ENCODE measurements around the gene ATRAID.
A peak's percentile ranks its signal among the peaks of the same experiment; 100 is the strongest.
"Not testable (repeated sequence)": the region's sequence is repeated elsewhere in the genome, so short reads cannot be mapped to it uniquely, and the experiment has no call there.

Gene ATRAID

DNA sequence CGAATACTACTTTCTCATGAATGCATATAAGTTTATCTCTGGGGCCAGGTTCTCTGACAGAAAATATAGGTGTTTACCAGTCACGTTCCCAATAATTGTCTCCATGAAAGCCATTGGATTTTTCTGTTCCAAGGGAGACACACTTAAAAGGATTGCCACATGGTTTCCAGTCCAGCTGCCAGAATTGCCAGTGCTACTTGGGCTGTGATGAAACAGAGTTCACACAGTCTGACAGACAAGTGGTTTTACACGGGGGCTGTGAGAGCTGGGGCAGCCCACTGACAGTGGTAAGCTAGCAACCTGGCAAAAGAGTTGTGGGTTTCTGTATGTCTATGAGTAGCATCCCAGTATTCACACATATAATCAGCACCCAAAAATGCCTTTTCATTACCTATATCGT, 27.7 kb upstream of the ATRAID start:
- no peaks in the 10 kb centered on the region for H3K9me3 Mint-ChIP-seq
- no peak overlapping the region for H3K27ac Mint-ChIP-seq
- H3K27me3 Mint-ChIP-seq = peaks cover 27% of the 10 kb centered on the region
- H3K36me3 Mint-ChIP-seq (ENCODE audit: low read depth) = no peaks in the 10 kb centered on the region
- ATAC-seq (peak; percentile 28), DNase-seq (no peak)
- H3K4me3 Mint-ChIP-seq = no peak overlapping the region
- H3K4me1 Mint-ChIP-seq = no peaks in the 10 kb centered on the region

DNA sequence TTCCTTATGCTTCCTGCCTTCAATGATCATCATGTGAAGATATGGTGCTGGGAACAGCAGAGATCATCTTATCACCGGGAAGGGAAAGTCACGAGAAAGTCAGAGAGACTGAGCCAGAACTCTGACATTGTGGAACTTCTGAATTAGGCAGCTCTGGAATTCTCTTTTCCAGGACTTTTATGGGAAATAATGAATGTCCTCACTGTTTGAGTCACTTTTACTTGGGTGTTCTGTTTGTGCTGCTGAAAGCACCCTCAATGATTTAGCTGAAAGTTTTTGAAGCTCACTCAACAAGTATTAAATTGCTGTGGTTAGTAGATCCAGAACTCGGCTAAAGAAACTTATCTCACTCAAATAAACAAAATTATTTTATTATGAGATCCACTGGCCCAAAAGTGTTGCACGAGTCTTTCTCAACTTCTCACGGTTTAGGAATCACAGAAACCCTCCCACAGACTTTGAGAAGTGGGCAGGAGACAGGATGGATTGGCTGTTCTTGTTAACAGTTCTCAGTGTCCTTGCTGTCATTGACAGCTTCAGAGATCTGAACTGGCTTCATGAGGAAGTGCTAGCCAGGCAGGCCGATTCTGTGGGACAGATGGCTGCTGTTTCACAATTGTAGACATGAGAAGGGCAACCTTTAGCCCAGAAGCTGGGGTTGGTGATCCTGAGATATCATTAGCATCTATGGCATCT, 26.4 kb upstream of the ATRAID start:
- DNase-seq (no peak), ATAC-seq (no peak)
- Mint-ChIP-seq H3K27me3 (peaks cover 17% of the 10 kb centered on the region), H3K36me3 (ENCODE audit: low read depth) (no peaks in the 10 kb centered on the region), H3K4me1 (no peaks in the 10 kb centered on the region), H3K9me3 (no peaks in the 10 kb centered on the region), H3K27ac (no peak overlapping the region), H3K4me3 (no peak overlapping the region)

DNA sequence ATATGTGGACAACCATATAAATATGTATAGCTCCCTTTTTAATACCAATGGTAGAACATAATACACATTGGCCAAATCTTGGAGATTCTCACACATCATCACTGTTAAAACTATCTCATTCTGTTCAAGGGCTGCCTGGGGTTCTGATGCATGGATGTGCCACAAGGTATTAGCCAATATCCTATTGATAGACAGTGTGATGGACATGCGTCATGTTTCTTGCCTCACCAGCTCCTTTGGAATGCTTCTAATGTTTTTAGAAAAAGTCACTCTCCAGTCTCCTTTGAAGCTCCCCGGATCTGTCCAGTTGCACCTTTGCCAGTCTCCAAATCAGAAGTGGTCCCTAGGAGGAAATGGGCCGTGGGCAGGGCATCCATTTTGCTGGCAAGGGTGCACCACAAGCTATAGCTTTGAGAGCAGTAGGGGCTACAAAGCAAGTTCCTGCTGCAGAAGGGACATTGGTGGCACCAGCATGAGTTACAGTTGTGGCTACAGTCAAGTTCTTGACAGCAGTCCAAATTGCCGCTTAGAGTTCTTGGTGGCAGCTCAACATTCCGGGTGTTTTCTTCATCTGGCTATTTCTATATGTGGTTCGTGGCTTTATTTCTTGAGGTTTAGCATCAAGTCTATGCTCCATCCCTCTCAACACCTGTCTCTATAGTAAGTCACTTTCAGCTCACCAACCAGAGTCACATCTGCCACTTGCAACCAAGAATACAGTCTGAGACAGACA, 25.1 kb upstream of the ATRAID start:
- no peak for ATAC-seq
- H3K4me3 Mint-ChIP-seq = no peak overlapping the region
- H3K27ac Mint-ChIP-seq = no peak overlapping the region
- no peaks in the 10 kb centered on the region for H3K4me1 Mint-ChIP-seq
- DNase-seq = no peak
- peaks cover 9% of the 10 kb centered on the region for H3K27me3 Mint-ChIP-seq
- no peaks in the 10 kb centered on the region for H3K36me3 Mint-ChIP-seq (ENCODE audit: low read depth)
- H3K9me3 Mint-ChIP-seq = no peaks in the 10 kb centered on the region

DNA sequence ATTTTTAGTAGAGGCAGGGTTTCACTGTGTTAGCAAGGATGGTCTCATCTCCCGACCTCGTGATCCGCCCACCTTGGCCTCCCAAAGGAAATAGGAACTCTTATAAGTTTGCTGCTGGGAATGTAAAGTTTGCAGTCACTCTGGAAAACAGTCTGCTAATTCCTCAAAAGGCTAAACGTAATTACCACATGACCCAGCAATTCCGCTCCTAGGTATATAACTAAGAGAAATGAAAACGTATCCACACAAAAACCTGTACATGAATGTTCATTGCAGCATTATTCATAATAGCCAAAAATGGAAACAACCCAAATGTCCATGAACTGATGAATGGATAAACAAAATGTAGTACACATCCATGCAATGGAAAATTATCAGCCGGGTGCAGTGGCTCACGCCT, 21.9 kb upstream of the ATRAID start:
- Mint-ChIP-seq H3K27ac (no peak overlapping the region), H3K9me3 (no peaks in the 10 kb centered on the region), H3K27me3 (no peaks in the 10 kb centered on the region), H3K4me1 (no peaks in the 10 kb centered on the region), H3K4me3 (no peak overlapping the region), H3K36me3 (ENCODE audit: low read depth) (no peaks in the 10 kb centered on the region)
- no peak for ATAC-seq
- no peak for DNase-seq

DNA sequence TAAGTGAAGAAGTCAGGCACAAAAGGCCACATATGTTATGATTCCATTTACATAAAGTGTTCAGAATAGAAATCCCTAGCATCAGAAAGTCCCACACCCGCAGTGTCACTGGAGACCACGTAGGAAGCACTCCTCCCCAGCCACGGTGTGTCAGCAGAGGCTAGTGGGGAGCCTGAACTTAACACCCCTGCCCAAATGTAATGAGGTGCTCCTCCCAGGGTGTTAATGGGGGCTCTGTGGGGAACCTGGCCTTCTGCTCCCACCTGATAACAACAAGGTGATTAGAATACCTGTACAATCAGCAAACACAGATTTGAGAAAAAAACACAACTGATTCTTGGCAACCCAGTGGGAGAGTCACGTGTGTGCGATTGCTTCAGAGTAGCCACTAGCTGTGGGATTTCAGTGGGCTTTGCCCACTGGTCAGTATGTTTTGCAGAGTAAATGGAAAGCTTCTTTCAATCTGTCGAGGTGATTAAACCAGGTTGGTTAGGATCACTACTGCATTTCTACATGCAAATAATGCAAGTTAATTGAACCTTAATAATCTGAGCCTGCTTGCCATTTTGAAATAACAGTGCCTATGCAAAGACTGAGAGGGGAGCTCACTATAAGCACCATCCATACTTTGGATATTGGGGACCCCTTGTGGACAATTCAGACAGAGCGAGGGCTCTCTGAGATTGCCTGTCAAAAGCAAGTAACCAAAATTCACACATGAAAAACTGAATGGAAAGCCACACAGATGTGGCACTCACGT, 20.6 kb upstream of the ATRAID start:
- H3K4me3 Mint-ChIP-seq = no peak overlapping the region
- DNase-seq (peak; percentile 25), ATAC-seq (peak; percentile 77)
- H3K9me3 Mint-ChIP-seq = no peaks in the 10 kb centered on the region
- H3K4me1 Mint-ChIP-seq = no peaks in the 10 kb centered on the region
- H3K27ac Mint-ChIP-seq = no peak overlapping the region
- H3K36me3 Mint-ChIP-seq (ENCODE audit: low read depth) = no peaks in the 10 kb centered on the region
- H3K27me3 Mint-ChIP-seq = no peaks in the 10 kb centered on the region

DNA sequence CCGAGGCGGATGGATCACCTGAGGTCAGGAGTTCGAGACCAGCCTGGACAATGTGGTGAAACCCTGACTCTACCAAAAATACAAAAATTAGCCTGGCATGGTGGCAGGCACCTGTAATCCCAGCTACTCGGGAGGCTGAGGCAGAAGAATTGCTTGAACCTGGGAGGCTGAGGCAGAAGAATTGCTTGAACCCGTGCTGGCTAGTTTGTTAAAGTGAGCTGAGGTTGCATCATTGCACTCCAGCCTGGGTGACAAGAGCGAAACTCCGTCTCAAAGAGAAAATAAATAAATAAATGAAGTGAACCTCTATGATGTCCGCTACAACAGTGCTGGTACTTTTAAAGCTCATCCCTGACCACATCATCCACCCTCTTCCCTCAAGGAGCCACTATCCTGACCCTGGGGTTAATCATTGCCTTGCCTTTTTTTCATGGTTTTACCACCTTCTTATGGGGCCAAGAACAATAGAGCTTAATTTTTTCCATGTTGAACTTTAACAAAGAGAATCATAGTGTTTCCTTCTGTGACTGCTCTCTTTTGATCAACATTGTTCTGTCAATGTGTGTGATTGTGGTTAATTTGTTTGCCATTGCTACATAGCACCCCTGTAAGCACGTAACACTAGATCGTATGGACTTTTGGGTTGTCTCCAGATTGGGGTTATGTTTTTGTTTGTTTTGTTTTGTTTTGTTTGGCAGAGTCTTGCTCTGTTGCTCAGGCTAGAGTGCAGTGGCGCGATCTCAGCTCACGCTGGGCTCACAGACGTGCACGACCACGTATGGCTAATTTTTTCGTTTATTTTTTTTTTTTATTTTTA, 17.1 kb upstream of the ATRAID start:
- no peak overlapping the region for H3K4me3 Mint-ChIP-seq
- ATAC-seq (no peak), DNase-seq (no peak)
- no peaks in the 10 kb centered on the region for H3K4me1 Mint-ChIP-seq
- H3K36me3 Mint-ChIP-seq (ENCODE audit: low read depth) = peaks cover 4% of the 10 kb centered on the region
- no peaks in the 10 kb centered on the region for H3K9me3 Mint-ChIP-seq
- H3K27ac Mint-ChIP-seq = no peak overlapping the region
- H3K27me3 Mint-ChIP-seq = no peaks in the 10 kb centered on the region

DNA sequence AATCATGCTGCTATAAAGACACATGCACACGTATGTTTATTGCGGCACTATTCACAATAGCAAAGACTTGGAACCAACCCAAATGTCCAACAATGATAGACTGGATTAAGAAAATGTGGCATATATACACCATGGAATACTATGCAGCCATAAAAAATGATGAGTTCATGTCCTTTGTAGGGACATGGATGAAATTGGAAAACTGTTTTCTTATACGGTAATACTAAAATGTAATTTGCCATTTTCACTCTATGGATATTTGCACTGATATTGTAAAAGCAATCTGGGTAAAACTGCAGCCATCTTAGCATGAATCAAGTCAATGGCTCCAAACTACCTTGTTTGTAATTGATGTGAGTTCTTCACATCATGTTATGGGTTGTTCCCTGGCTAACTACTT, 16.0 kb upstream of the ATRAID start:
- not testable (repeated sequence) for H3K27me3 Mint-ChIP-seq; ATAC-seq; H3K4me1 Mint-ChIP-seq; H3K27ac Mint-ChIP-seq; DNase-seq; H3K9me3 Mint-ChIP-seq; H3K4me3 Mint-ChIP-seq; H3K36me3 Mint-ChIP-seq (ENCODE audit: low read depth)

DNA sequence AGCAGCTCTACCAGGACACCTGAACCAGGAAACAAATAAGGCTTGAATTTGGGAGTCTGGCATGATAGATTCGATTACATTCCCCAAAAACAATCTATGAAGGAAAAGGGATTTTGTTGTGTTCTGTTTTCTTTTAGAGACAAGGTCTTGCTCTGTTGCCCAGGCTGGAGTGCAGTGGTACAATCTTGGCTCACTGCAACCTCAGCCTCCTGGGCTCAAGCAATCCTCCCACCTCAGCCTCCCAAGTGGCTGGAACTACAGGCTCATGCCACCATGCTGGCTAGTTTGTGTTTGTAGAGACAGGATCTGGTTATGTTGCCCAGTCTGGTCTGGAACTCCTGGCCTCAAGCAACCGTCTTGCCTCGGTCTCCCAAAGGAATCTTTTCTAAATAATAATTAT, 13.8 kb upstream of the ATRAID start:
- not testable (repeated sequence) for H3K27ac Mint-ChIP-seq, DNase-seq, H3K4me3 Mint-ChIP-seq, H3K4me1 Mint-ChIP-seq, H3K27me3 Mint-ChIP-seq, H3K9me3 Mint-ChIP-seq, ATAC-seq
- peaks cover 12% of the 10 kb centered on the region for H3K36me3 Mint-ChIP-seq (ENCODE audit: low read depth)

DNA sequence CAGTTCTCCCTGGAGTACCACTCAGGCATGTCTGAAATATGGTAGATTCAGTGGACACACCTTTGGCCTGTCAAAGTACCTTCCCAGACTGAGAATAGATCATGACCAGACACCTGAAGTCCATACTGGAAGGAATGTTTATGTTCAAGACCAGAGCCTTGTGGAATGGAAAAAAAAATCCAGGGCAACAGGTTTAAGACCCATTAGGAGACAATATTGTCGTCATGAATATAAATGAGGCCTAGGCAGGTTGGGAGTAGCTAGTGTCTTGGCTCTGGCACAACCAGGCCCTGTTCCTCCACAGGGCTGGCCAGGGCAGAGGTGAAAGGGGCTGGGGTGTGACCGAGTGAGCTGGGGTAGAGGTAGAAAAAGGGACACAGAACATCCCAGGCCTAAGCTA, 13.2 kb upstream of the ATRAID start:
- no peaks in the 10 kb centered on the region for H3K9me3 Mint-ChIP-seq
- ATAC-seq = no peak
- peaks cover 18% of the 10 kb centered on the region for H3K36me3 Mint-ChIP-seq (ENCODE audit: low read depth)
- no peak for DNase-seq
- H3K27me3 Mint-ChIP-seq = no peaks in the 10 kb centered on the region
- H3K4me3 Mint-ChIP-seq = no peak overlapping the region
- no peak overlapping the region for H3K27ac Mint-ChIP-seq
- H3K4me1 Mint-ChIP-seq = peaks cover 7% of the 10 kb centered on the region

DNA sequence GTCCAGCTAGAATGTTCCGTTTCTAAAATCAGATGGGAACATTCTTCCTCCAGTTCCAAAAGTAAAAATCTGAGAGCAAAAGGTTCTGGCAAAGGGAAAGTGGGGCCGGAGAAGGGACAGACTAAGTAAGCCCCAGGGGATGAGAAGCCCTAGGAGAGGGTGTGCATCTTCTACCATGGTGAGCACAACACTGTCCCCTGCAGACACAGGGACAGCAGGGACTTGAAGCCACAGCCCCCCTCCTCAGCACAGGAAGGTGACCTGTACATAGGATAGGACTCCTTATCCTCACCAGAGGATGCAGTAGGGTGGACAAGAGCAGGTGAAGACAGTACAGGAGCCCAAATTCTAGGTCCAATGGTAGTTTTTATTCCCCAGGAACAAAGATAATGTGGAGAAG, 12.6 kb upstream of the ATRAID start:
- ATAC-seq = no peak
- peaks cover 7% of the 10 kb centered on the region for H3K4me1 Mint-ChIP-seq
- H3K9me3 Mint-ChIP-seq = no peaks in the 10 kb centered on the region
- H3K27ac Mint-ChIP-seq = no peak overlapping the region
- H3K4me3 Mint-ChIP-seq = no peak overlapping the region
- no peaks in the 10 kb centered on the region for H3K27me3 Mint-ChIP-seq
- H3K36me3 Mint-ChIP-seq (ENCODE audit: low read depth) = peaks cover 19% of the 10 kb centered on the region
- no peak for DNase-seq

DNA sequence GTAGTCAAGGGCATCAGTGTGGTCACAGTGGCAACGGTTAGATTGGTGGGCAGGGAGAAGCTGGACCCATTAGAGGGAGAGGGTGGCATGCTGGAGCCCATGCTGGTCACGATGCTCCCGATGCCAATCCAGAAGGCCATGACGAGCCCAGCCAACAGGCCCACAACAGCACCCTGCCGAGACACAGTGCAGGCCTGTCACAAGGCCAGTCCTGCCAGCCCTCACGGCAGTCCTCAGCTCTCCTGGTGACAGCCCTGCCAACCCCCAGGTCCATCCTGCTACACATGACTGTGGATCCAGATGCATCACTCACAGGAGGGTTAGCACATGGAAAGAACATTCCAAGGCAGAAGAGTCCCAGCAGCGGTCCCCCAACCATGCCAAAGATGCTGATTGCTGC, 10.2 kb upstream of the ATRAID start:
- DNase-seq (no peak), ATAC-seq (no peak)
- peaks cover 34% of the 10 kb centered on the region for H3K36me3 Mint-ChIP-seq (ENCODE audit: low read depth)
- H3K4me1 Mint-ChIP-seq = peaks cover 7% of the 10 kb centered on the region
- no peak overlapping the region for H3K27ac Mint-ChIP-seq
- no peaks in the 10 kb centered on the region for H3K9me3 Mint-ChIP-seq
- no peaks in the 10 kb centered on the region for H3K27me3 Mint-ChIP-seq
- H3K4me3 Mint-ChIP-seq = no peak overlapping the region

DNA sequence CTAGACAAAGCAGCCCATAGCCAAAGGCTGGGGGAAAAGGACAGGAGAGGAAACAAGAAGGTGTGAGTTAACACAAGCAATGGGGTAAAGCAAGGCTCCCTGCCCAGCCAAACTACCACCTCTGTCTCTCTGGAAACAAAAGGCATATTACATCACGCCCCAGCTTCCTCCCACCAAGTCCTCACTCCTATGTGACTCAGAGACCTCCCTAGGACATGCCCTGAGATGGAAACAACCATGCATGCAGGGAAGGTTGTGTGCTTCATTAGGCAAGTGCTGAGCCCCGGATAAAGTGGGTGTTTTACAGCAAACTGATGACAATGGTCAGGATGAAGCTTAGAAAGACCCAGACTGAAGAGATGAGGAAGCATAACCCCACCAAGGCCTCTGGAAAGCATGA, 9.0 kb upstream of the ATRAID start:
- no peak for DNase-seq
- peaks cover 45% of the 10 kb centered on the region for H3K36me3 Mint-ChIP-seq (ENCODE audit: low read depth)
- H3K27me3 Mint-ChIP-seq = no peaks in the 10 kb centered on the region
- ATAC-seq = peak; percentile 16
- no peak overlapping the region for H3K4me3 Mint-ChIP-seq
- peaks cover 10% of the 10 kb centered on the region for H3K4me1 Mint-ChIP-seq
- no peaks in the 10 kb centered on the region for H3K9me3 Mint-ChIP-seq
- peak overlapping the region; percentile 46 for H3K27ac Mint-ChIP-seq

DNA sequence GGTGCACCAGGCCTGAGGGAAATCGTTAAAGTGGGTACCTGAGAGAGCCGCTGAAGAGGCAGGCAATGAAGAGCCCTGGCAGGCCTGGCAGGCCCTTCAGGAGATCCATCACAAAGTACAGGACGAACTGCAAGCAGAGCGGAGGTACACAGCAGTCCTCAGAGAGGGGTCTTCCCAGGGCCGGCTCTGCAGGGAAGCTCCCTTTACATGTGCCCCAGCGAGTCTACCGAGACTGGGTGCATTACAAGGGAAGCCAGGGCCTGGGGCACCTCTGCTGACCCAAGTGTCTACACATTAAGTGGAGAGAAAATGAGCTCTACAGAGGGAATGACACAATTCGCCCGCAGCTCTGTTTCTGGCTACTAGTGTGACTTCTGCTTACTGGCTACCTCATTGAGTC, 8.1 kb upstream of the ATRAID start:
- H3K9me3 Mint-ChIP-seq = no peaks in the 10 kb centered on the region
- H3K27me3 Mint-ChIP-seq = no peaks in the 10 kb centered on the region
- ATAC-seq (no peak), DNase-seq (no peak)
- peaks cover 10% of the 10 kb centered on the region for H3K4me1 Mint-ChIP-seq
- peaks cover 50% of the 10 kb centered on the region for H3K36me3 Mint-ChIP-seq (ENCODE audit: low read depth)
- no peak overlapping the region for H3K4me3 Mint-ChIP-seq
- H3K27ac Mint-ChIP-seq = no peak overlapping the region

DNA sequence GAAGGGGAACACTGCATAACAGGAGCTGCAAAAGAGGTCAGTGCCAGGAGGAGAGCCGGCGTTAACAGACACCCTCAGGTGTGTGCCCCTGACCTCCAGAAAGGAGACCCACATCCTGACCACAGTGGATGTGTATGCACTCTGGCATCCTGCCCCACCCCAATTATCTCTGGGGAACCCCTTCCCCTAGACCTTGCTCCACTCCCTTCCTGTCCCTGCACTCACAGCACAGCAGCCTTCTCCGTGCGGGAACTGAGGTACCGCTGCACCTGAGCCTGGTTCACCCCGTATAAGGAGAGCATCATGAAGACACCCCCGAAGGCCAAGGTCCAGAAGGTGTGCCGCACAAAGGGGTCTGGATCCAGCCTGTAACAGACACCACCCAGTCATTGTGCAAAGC, 7.3 kb upstream of the ATRAID start:
- H3K27ac Mint-ChIP-seq = no peak overlapping the region
- DNase-seq (no peak), ATAC-seq (no peak)
- no peaks in the 10 kb centered on the region for H3K27me3 Mint-ChIP-seq
- H3K4me3 Mint-ChIP-seq = no peak overlapping the region
- peaks cover 16% of the 10 kb centered on the region for H3K4me1 Mint-ChIP-seq
- no peaks in the 10 kb centered on the region for H3K9me3 Mint-ChIP-seq
- H3K36me3 Mint-ChIP-seq (ENCODE audit: low read depth) = peaks cover 53% of the 10 kb centered on the region

Measured in activated naive CD8-positive, alpha-beta T cell treated with anti-CD3 and anti-CD28 coated beads, Interleukin-2, amount 50 U/mL, for 24 hours (primary cell).